Neural progenitor cell (in vitro differentiated cells): ENCODE data around the gene SLC25A29. TPM values are rescaled to one million over a fixed set of nuclear protein-coding genes. Genes with fewer than 3 reads are reported as not detected.
A peak's percentile ranks its signal among the peaks of the same experiment; 100 is the strongest.

Experiments used
- DNase-seq: peaks from one replicate; pipeline ENCODE4 v3.0.0-alpha.2; 2016; ENCODE audit warnings: low spot score
- H2AFZ ChIP-seq: fragments of 200-600 bp; sonication (generic); replicated peaks from 2 replicates; pipeline ENCODE4 v1.6.1; 2016; ENCODE audit warnings: antibody characterized with exemption
- H3F3A ChIP-seq: fragments of 200-600 bp; sonication (generic); 2 replicates; pipeline ENCODE4 v1.6.1; 2016; ENCODE audit warnings: antibody characterized with exemption, low read depth
- H3K27ac ChIP-seq: fragments of 200-600 bp; sonication (generic); 2 replicates; pipeline ENCODE4 v1.5.1; 2016; ENCODE audit warnings: mild to moderate bottlenecking
- H3K27me3 ChIP-seq: fragments of 200-600 bp; sonication (generic); 2 replicates; pipeline ENCODE4 v1.6.1; 2016; ENCODE audit warnings: mild to moderate bottlenecking, moderate library complexity
- H3K36me3 ChIP-seq: fragments of 200-600 bp; sonication (generic); 2 replicates; pipeline ENCODE4 v1.5.1; 2016
- H3K4me1 ChIP-seq: fragments of 200-600 bp; sonication (generic); 2 replicates; pipeline ENCODE4 v1.6.1; 2016; ENCODE audit warnings: mixed run types
- H3K4me2 ChIP-seq: fragments of 200-600 bp; sonication (generic); 2 replicates; pipeline ENCODE4 v1.6.1; 2016
- H3K4me3 ChIP-seq: fragments of 200-600 bp; sonication (generic); 2 replicates; pipeline ENCODE4 v1.5.1; 2016
- H3K79me2 ChIP-seq: fragments of 200-600 bp; sonication (generic); 2 replicates; pipeline ENCODE4 v1.6.1; 2016; ENCODE audit warnings: low read depth
- H3K9ac ChIP-seq: fragments of 200-600 bp; sonication (generic); 2 replicates; pipeline ENCODE4 v1.6.1; 2016
- H3K9me3 ChIP-seq: fragments of 200-600 bp; sonication (generic); 2 replicates; pipeline ENCODE4 v1.5.1; 2016; ENCODE audit warnings: low read depth
- H4K20me1 ChIP-seq: fragments of 200-600 bp; sonication (generic); 2 replicates; pipeline ENCODE4 v1.6.1; 2016; ENCODE audit warnings: low read depth
- H3K27ac Mint-ChIP-seq: 3 replicates; pipeline ENCODE4 v1.8.0; 2021; ENCODE audit warnings: mixed read lengths
- H3K27me3 Mint-ChIP-seq: 2 replicates; pipeline ENCODE4 v1.8.0; 2022; ENCODE audit warnings: low read depth, mild to moderate bottlenecking, inconsistent platforms, moderate library complexity, mixed read lengths; ENCODE audit not compliant: insufficient read depth
- H3K36me3 Mint-ChIP-seq: 3 replicates; pipeline ENCODE4 v1.8.0; 2021; ENCODE audit warnings: mixed read lengths
- H3K4me1 Mint-ChIP-seq: 3 replicates; pipeline ENCODE4 v1.8.0; 2021; ENCODE audit warnings: mixed read lengths
- H3K4me3 Mint-ChIP-seq: 3 replicates; pipeline ENCODE4 v1.8.0; 2021; ENCODE audit warnings: mild to moderate bottlenecking, moderate library complexity, mixed read lengths
- H3K9me3 Mint-ChIP-seq: 3 replicates; pipeline ENCODE4 v1.8.0; 2020; ENCODE audit warnings: mixed read lengths
- EZH2 ChIP-seq: fragments of 200-600 bp; sonication (generic); IDR thresholded peaks from 2 replicates; pipeline ENCODE4 v1.6.1; 2017; ENCODE audit warnings: antibody characterized with exemption, mild to moderate bottlenecking, moderate library complexity
- EZH2phosphoT487 ChIP-seq: fragments of 200-600 bp; sonication (generic); IDR thresholded peaks from 2 replicates; pipeline ENCODE4 v1.6.1; 2017; ENCODE audit warnings: antibody characterized with exemption
- total RNA-seq: library from RNA; depleted of rRNA; stranded (reverse); fragments of >200 nt; gene quantifications from 2 replicates; pipeline ENCODE4 v1.2.3, GENCODE V29; 2015; ENCODE audit warnings: low replicate concordance
- TF ChIP-seq, protein P1 (sequence below): fragments of 200-600 bp; sonication (generic); IDR thresholded peaks from 2 replicates; pipeline ENCODE4 v1.5.1; 2017; ENCODE audit warnings: antibody characterized with exemption, mild to moderate bottlenecking

SLC25A29 gene
- total RNA-seq, 1 donor from 2014 or later = 103 TPM

DNA sequence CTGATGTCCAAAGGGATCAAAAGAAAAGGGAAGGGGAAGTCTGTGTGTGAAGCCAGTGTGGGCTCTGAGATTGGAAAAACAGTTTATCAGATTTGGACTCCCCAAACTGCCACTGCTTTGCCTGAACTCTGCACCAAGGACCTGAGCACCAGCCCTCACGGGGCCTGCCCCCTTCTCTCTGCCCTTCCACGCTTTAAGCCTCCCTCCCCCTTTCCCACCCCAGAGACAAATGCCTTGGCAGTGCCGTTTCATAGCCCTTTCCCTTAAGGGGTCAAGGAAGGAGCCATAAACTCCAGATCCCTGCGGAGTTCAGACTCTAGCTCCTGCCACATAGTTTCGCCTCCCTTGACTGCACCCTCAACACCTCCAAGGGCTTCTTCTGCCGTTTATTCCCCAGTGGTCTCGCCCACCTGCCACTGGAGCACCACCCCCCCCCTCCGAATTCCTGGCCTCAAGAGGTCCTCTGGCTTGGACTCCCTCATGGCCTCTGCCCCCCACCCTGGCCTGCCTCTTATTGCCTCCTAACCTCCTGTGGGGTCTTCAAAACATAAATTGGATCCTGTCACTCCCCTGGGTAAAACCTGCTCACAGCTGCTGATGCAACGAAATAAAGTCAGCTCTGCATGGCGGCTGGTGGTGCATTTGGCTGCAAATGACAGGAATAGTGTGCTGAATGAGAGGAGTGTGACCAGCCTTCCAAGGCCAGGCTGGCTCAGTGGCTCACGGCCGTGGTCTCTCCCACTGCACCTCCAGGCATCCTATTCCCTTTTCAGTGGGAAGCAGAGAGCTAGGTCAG, 18.8 kb downstream of the SLC25A29 start:
- Histone ChIP-seq H3K9me3 (no peaks in the 10 kb centered on the region), H4K20me1 (peaks cover 69% of the 10 kb centered on the region), H3K27me3 (no peaks in the 10 kb centered on the region), H2AFZ (no peak overlapping the region), H3F3A (peaks cover 59% of the 10 kb centered on the region), H3K9ac (no peak overlapping the region), H3K27ac (peak overlapping the region; percentile 46), H3K4me2 (no peak overlapping the region), H3K36me3 (no peaks in the 10 kb centered on the region), H3K79me2 (no peaks in the 10 kb centered on the region), H3K4me3 (no peak overlapping the region), H3K4me1 (peaks cover 6% of the 10 kb centered on the region)
- H3K9me3 Mint-ChIP-seq = no peaks in the 10 kb centered on the region
- peak overlapping the region; percentile 63 for H3K27ac Mint-ChIP-seq
- H3K4me1 Mint-ChIP-seq = peaks cover 19% of the 10 kb centered on the region
- no peak for DNase-seq
- H3K4me3 Mint-ChIP-seq = peak overlapping the region; percentile 30
- H3K27me3 Mint-ChIP-seq = peaks cover 10% of the 10 kb centered on the region
- no peaks in the 10 kb centered on the region for H3K36me3 Mint-ChIP-seq
- TF ChIP-seq, protein P1, sequence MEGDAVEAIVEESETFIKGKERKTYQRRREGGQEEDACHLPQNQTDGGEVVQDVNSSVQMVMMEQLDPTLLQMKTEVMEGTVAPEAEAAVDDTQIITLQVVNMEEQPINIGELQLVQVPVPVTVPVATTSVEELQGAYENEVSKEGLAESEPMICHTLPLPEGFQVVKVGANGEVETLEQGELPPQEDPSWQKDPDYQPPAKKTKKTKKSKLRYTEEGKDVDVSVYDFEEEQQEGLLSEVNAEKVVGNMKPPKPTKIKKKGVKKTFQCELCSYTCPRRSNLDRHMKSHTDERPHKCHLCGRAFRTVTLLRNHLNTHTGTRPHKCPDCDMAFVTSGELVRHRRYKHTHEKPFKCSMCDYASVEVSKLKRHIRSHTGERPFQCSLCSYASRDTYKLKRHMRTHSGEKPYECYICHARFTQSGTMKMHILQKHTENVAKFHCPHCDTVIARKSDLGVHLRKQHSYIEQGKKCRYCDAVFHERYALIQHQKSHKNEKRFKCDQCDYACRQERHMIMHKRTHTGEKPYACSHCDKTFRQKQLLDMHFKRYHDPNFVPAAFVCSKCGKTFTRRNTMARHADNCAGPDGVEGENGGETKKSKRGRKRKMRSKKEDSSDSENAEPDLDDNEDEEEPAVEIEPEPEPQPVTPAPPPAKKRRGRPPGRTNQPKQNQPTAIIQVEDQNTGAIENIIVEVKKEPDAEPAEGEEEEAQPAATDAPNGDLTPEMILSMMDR = no peak
- TF ChIP-seq EZH2phosphoT487 (no peak), EZH2 (no peak)

DNA sequence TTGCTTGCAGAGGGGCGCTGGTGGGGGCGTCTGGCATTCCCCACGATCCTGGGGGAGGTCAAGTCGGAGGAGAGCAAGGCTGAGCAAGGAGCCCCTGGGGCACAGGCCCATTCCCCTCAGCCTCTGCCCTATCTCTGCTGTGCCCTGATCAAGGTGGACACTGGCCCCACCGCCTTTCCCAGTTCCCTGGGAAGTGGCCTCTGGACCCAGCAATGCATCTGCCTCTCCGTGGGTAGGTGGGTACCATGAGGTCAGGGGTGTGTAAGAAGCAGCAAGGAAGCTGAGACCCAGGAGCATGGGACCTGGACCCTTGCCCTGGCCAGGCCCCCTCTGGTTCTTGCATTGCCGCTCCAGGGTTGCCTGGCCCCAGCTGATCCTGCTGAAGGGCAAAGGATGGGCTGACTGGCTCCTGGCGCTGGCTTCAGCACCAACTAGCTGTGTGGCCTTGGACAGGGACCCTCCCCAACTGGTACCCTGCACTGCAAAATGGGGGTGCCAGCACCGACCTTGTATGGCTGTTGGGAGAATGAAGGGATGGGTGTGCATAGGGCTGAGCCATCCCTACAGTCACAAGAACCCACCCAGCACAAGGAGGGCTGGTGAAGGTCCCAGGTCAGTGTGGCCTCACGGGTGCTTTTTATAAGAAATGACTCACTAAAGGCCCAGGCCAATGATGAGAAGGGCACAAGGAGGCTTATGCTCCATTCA, 19.6 kb downstream of the SLC25A29 start:
- Histone ChIP-seq H3K79me2 (no peaks in the 10 kb centered on the region), H3K9me3 (no peaks in the 10 kb centered on the region), H3K9ac (no peak overlapping the region), H3K27me3 (no peaks in the 10 kb centered on the region), H3K4me1 (peaks cover 6% of the 10 kb centered on the region), H3K36me3 (no peaks in the 10 kb centered on the region), H4K20me1 (peaks cover 73% of the 10 kb centered on the region), H3K4me3 (no peak overlapping the region), H3F3A (peaks cover 62% of the 10 kb centered on the region), H3K4me2 (no peak overlapping the region), H2AFZ (no peak overlapping the region), H3K27ac (peak overlapping the region; percentile 46)
- Mint-ChIP-seq H3K27me3 (peaks cover 10% of the 10 kb centered on the region), H3K9me3 (no peaks in the 10 kb centered on the region), H3K27ac (no peak overlapping the region), H3K4me3 (no peak overlapping the region), H3K36me3 (peaks cover under 1% of the 10 kb centered on the region), H3K4me1 (peaks cover 19% of the 10 kb centered on the region)
- DNase-seq = no peak
- TF ChIP-seq EZH2phosphoT487 = no peak
- TF ChIP-seq, protein P1 = no peak
- no peak for TF ChIP-seq EZH2

DNA sequence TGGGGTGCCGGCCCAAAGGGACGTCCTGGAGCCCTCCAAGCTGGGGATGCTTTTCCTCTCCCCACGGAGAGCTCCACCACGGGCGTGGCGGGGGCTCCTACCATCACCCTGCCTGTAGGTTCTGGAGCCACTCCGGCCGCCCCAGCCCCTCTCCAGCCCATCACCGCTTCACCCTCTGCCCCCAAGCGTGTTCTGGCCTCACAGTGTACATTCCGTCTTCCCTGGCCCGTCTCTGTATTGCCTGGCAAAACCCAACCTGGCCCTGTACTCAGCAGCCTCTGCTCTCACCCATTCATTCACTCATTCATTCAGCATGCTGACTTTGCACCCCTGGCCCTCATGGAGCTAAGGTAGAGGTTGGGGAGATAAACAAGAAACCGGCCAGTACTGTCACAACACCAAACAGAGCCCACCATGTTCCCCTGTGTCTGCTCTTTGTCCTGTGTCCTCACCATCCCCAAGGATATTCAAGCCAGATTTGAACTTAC, 20.3 kb downstream of the SLC25A29 start:
- peak overlapping the region; percentile 83 for H3K4me3 Mint-ChIP-seq
- TF ChIP-seq EZH2 = no peak
- Histone ChIP-seq H3K9ac (no peak overlapping the region), H3K27ac (no peak overlapping the region), H3K79me2 (no peaks in the 10 kb centered on the region), H3K4me1 (peaks cover 6% of the 10 kb centered on the region), H3K27me3 (no peaks in the 10 kb centered on the region), H3K4me2 (peak overlapping the region; percentile 91), H2AFZ (no peak overlapping the region), H3K9me3 (no peaks in the 10 kb centered on the region), H3F3A (peaks cover 62% of the 10 kb centered on the region), H3K36me3 (no peaks in the 10 kb centered on the region), H3K4me3 (peak overlapping the region; percentile 79), H4K20me1 (peaks cover 73% of the 10 kb centered on the region)
- H3K4me1 Mint-ChIP-seq = peaks cover 19% of the 10 kb centered on the region
- peaks cover 2% of the 10 kb centered on the region for H3K36me3 Mint-ChIP-seq
- H3K27ac Mint-ChIP-seq = peak overlapping the region; percentile 86
- DNase-seq = no peak
- no peaks in the 10 kb centered on the region for H3K9me3 Mint-ChIP-seq
- peaks cover 8% of the 10 kb centered on the region for H3K27me3 Mint-ChIP-seq
